H9 (cell line): Measurements from ENCODE around the gene RALA. TPM values are rescaled to one million over a fixed set of nuclear protein-coding genes. Genes with fewer than 3 reads are reported as not detected.

Experiments used
- DNase-seq: peaks from one replicate; pipeline ENCODE4 v3.0.0-alpha.2; 2017
- H2AFZ ChIP-seq: one replicate; pipeline ENCODE4 v1.6.1; 2013; ENCODE audit warnings: mild to moderate bottlenecking, low read length, control low read depth, moderate library complexity
- H2AK5ac ChIP-seq: 2 replicates; pipeline ENCODE4 v1.6.1; 2013; ENCODE audit warnings: low read length, control low read depth, mixed read lengths; ENCODE audit not compliant: insufficient read length
- H2BK120ac ChIP-seq: one replicate; pipeline ENCODE4 v1.6.1; 2013; ENCODE audit warnings: low read depth, mild to moderate bottlenecking, low read length, control low read depth, inconsistent platforms; ENCODE audit not compliant: poor library complexity, severe bottlenecking
- H2BK12ac ChIP-seq: 2 replicates; pipeline ENCODE4 v1.6.1; 2013; ENCODE audit warnings: low read length, control low read depth, mixed read lengths, low read depth; ENCODE audit not compliant: insufficient read length
- H2BK15ac ChIP-seq: 2 replicates; pipeline ENCODE4 v1.6.1; 2013; ENCODE audit warnings: low read depth, low read length, control low read depth
- H2BK20ac ChIP-seq: one replicate; pipeline ENCODE4 v1.6.1; 2013; ENCODE audit warnings: low read depth, mild to moderate bottlenecking, low read length, control low read depth, inconsistent platforms; ENCODE audit not compliant: poor library complexity, severe bottlenecking
- H2BK5ac ChIP-seq: 2 replicates; pipeline ENCODE4 v1.6.1; 2013; ENCODE audit warnings: low read length, control low read depth, mixed read lengths; ENCODE audit not compliant: insufficient read length
- H3K14ac ChIP-seq: 2 replicates; pipeline ENCODE4 v1.6.1; 2013; ENCODE audit warnings: low read length, control low read depth; ENCODE audit not compliant: insufficient read depth
- H3K18ac ChIP-seq: 2 replicates; pipeline ENCODE4 v1.6.1; 2013; ENCODE audit warnings: low read depth, mild to moderate bottlenecking, mixed read lengths, low read length, control low read depth; ENCODE audit not compliant: insufficient read length
- H3K23ac ChIP-seq: 2 replicates; pipeline ENCODE4 v1.6.1; 2013; ENCODE audit warnings: low read length, control low read depth, mixed read lengths, low read depth; ENCODE audit not compliant: insufficient read length
- H3K23me2 ChIP-seq: 2 replicates; pipeline ENCODE4 v1.6.1; 2013; ENCODE audit warnings: low read depth, mild to moderate bottlenecking, mixed read lengths, low read length, control low read depth; ENCODE audit not compliant: insufficient read length, poor library complexity, severe bottlenecking
- H3K27ac ChIP-seq: 2 replicates; pipeline ENCODE4 v1.5.1; 2013; ENCODE audit warnings: low read length, control low read depth, mixed read lengths, low read depth; ENCODE audit not compliant: insufficient read length
- H3K27me3 ChIP-seq: 2 replicates; pipeline ENCODE4 v1.6.1; 2013; ENCODE audit warnings: low read length, control low read depth, inconsistent platforms; ENCODE audit not compliant: insufficient read depth
- H3K4ac ChIP-seq: 2 replicates; pipeline ENCODE4 v1.6.1; 2013; ENCODE audit warnings: low read depth, mild to moderate bottlenecking, control low read depth, inconsistent platforms, low read length, moderate library complexity
- H3K4me1 ChIP-seq: 2 replicates; pipeline ENCODE4 v1.6.1; 2013; ENCODE audit warnings: low read length, control low read depth, inconsistent platforms; ENCODE audit not compliant: insufficient read depth
- H3K4me2 ChIP-seq: 2 replicates; pipeline ENCODE4 v1.6.1; 2013; ENCODE audit warnings: low read length, control low read depth, mixed read lengths; ENCODE audit not compliant: insufficient read length, insufficient read depth
- H3K56ac ChIP-seq: 2 replicates; pipeline ENCODE4 v1.6.1; 2013; ENCODE audit warnings: low read depth, mild to moderate bottlenecking, mixed read lengths, low read length, control low read depth; ENCODE audit not compliant: insufficient read length
- H3K79me1 ChIP-seq: 2 replicates; pipeline ENCODE4 v1.6.1; 2013; ENCODE audit warnings: low read depth, mild to moderate bottlenecking, moderate library complexity, low read length, control low read depth, inconsistent platforms; ENCODE audit not compliant: insufficient read depth, poor library complexity, severe bottlenecking
- H3K79me2 ChIP-seq: 2 replicates; pipeline ENCODE4 v1.6.1; 2013; ENCODE audit warnings: low read length, control low read depth, inconsistent platforms; ENCODE audit not compliant: insufficient read depth
- H3K9ac ChIP-seq: 2 replicates; pipeline ENCODE4 v1.6.1; 2013; ENCODE audit warnings: low read length, control low read depth, mixed read lengths; ENCODE audit not compliant: insufficient read length; ENCODE audit errors: extremely low read depth
- H3K9me3 ChIP-seq: one replicate; pipeline ENCODE4 v1.6.1; 2013; ENCODE audit warnings: low read depth, low read length, inconsistent platforms; ENCODE audit not compliant: control insufficient read depth
- H3T11ph ChIP-seq: one replicate; pipeline ENCODE4 v1.6.1; 2013; ENCODE audit warnings: mild to moderate bottlenecking, low read length, control low read depth, inconsistent platforms
- H4K20me1 ChIP-seq: one replicate; pipeline ENCODE4 v1.6.1; 2013; ENCODE audit not compliant: control insufficient read depth, insufficient read length, insufficient read depth
- H4K5ac ChIP-seq: 2 replicates; pipeline ENCODE4 v1.6.1; 2013; ENCODE audit warnings: low read depth, mild to moderate bottlenecking, mixed read lengths, low read length, control low read depth; ENCODE audit not compliant: insufficient read length
- H4K8ac ChIP-seq: replicated peaks from 2 replicates; pipeline ENCODE4 v1.6.1; 2013; ENCODE audit warnings: low read length, control low read depth, mixed read lengths, low read depth; ENCODE audit not compliant: insufficient read length
- H4K91ac ChIP-seq: 2 replicates; pipeline ENCODE4 v1.6.1; 2013; ENCODE audit warnings: low read depth, mild to moderate bottlenecking, moderate library complexity, mixed read lengths, low read length, control low read depth; ENCODE audit not compliant: insufficient read length
- H3K27ac Mint-ChIP-seq, 3 experiments: 2 replicates in 2 of 3; 3 replicates in 1 of 3; pipeline ENCODE4 v1.8.0; 2020 to 2021; ENCODE audit warnings: mixed read lengths in 3 of 3, mild to moderate bottlenecking in 1 of 3, moderate library complexity in 1 of 3
- H3K27me3 Mint-ChIP-seq: 2 replicates; pipeline ENCODE4 v1.8.0; 2021; ENCODE audit warnings: low read depth, mild to moderate bottlenecking, moderate library complexity, mixed read lengths
- H3K36me3 Mint-ChIP-seq, 3 experiments: 2 replicates in 2 of 3; 3 replicates in 1 of 3; pipeline ENCODE4 v1.8.0; 2020 to 2021; ENCODE audit warnings: low read depth in 3 of 3, mixed read lengths in 3 of 3; ENCODE audit not compliant: insufficient read depth in 1 of 3
- H3K4me1 Mint-ChIP-seq, 2 experiments: 2 replicates each; pipeline ENCODE4 v1.8.0; 2020; ENCODE audit warnings: mixed read lengths in 2 of 2
- H3K4me3 Mint-ChIP-seq, 2 experiments: 2 replicates in 1 of 2; 3 replicates in 1 of 2; pipeline ENCODE4 v1.8.0; 2020 to 2021; ENCODE audit warnings: mild to moderate bottlenecking in 2 of 2, mixed read lengths in 2 of 2, moderate library complexity in 1 of 2
- H3K9me3 Mint-ChIP-seq, 2 experiments: 2 replicates in 1 of 2; 3 replicates in 1 of 2; pipeline ENCODE4 v1.8.0; 2020; ENCODE audit warnings: mild to moderate bottlenecking in 2 of 2, mixed read lengths in 2 of 2, moderate library complexity in 1 of 2
- WGBS: extraction: QIAGEN DNeasy Blood & Tissue Kit; methylation state at CpG from one replicate; pipeline ENCODE4 v1.1.7; 2013; ENCODE audit warnings: missing lambda C conversion rate, low lambda C conversion rate, mixed read lengths; ENCODE audit not compliant: insufficient read length; ENCODE audit errors: extremely low coverage; 5-methylcytosine and 5-hydroxymethylcytosine counted together
- total RNA-seq: library from RNA; stranded (reverse); gene quantifications from 2 replicates; pipeline ENCODE4 v1.2.1, GENCODE V29; 2021
- TF ChIP-seq, protein P1 (sequence below): fragments of 200-600 bp; sonication (generic); conservative IDR thresholded peaks from 3 replicates; pipeline ENCODE4 v1.8.0; 2021; ENCODE audit warnings: antibody characterized with exemption, mild to moderate bottlenecking

The RALA gene
- total RNA-seq, 1 experiment from 2014 or later, result 57.5 TPM

DNA sequence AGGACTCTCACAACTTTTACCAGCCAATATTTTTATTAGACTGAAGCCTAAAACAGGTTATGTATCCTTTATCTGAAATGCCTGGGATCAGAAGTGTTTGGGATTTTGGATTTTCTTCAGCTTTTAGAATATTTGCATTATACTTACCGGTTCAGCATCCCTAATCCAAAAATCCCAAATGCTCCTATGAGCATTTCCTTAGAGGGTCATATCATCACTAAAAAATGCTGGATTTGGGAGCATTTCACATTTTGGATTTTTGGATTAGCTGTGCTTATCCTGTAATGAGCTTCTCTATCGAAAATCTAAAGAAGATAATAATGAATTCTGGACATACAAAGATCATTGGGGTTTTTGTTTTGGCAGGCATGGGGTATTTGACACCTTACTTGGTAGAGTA, 53.0 kb downstream of the RALA start:
- TF ChIP-seq, protein P1, sequence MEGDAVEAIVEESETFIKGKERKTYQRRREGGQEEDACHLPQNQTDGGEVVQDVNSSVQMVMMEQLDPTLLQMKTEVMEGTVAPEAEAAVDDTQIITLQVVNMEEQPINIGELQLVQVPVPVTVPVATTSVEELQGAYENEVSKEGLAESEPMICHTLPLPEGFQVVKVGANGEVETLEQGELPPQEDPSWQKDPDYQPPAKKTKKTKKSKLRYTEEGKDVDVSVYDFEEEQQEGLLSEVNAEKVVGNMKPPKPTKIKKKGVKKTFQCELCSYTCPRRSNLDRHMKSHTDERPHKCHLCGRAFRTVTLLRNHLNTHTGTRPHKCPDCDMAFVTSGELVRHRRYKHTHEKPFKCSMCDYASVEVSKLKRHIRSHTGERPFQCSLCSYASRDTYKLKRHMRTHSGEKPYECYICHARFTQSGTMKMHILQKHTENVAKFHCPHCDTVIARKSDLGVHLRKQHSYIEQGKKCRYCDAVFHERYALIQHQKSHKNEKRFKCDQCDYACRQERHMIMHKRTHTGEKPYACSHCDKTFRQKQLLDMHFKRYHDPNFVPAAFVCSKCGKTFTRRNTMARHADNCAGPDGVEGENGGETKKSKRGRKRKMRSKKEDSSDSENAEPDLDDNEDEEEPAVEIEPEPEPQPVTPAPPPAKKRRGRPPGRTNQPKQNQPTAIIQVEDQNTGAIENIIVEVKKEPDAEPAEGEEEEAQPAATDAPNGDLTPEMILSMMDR, result no peak
- Histone ChIP-seq H3K18ac (no peak overlapping the region), H3K4me2 (no peak overlapping the region), H3K9ac (no peak overlapping the region), H3K4me1 (peaks cover 3% of the 10 kb centered on the region; the same call in 1 of the 2 replicates), H3K23me2 (no peaks in the 10 kb centered on the region), H2BK120ac (no peak overlapping the region), H3K23ac (no peak overlapping the region), H2AK5ac (no peak overlapping the region), H3K4ac (no peak overlapping the region), H3K27ac (no peak overlapping the region), H2BK12ac (no peak overlapping the region), H3K79me1 (peaks cover 6% of the 10 kb centered on the region), H3K9me3 (no peaks in the 10 kb centered on the region), H3K27me3 (no peaks in the 10 kb centered on the region), H3K56ac (no peak overlapping the region), H4K20me1 (no peaks in the 10 kb centered on the region), H3K14ac (no peak overlapping the region), H4K8ac (no peak overlapping the region), H4K91ac (no peak overlapping the region), H3T11ph (no peak overlapping the region), H2BK20ac (no peak overlapping the region), H2AFZ (no peak overlapping the region), H3K79me2 (peaks cover 2% of the 10 kb centered on the region; the same call in 1 of the 2 replicates), H4K5ac (no peak overlapping the region), H2BK5ac (no peak overlapping the region), H2BK15ac (no peak overlapping the region)
- Mint-ChIP-seq H3K9me3 (peaks cover 7 to 10% of the 10 kb centered on the region in 2 experiments), H3K27me3 (no peaks in the 10 kb centered on the region), H3K4me1 (peaks cover 8 to 9% of the 10 kb centered on the region in 2 experiments), H3K4me3 (no peak overlapping the region), H3K36me3 (peaks cover 17 to 19% (median 17%) of the 10 kb centered on the region in 3 experiments), H3K27ac (no peak overlapping the region)
- no CpG with 5 or more reads among the region's 2 CpGs for WGBS
- DNase-seq, result no peak
